Measurements from ENCODE around the gene PRDX2.

- TF ChIP-seq RARB (CRISPR knock-in tag; IDR thresholded peaks at IDR 0.05) (no peak), GLIS3 (CRISPR knock-in tag; IDR thresholded peaks at IDR 0.05) (no peak), PPARA (CRISPR knock-in tag; IDR thresholded peaks at IDR 0.05; ENCODE audit: borderline replicate concordance) (no peak), CSDC2 (CRISPR knock-in tag; IDR thresholded peaks at IDR 0.05) (no peak), ZFP30 (CRISPR knock-in tag; IDR thresholded peaks at IDR 0.05) (no peak), TCF4 (CRISPR knock-in tag; IDR thresholded peaks at IDR 0.05; ENCODE audit: borderline replicate concordance) (no peak), BACH2 (CRISPR knock-in tag; IDR thresholded peaks at IDR 0.05; ENCODE audit: borderline replicate concordance) (no peak), TOX (CRISPR knock-in tag; IDR thresholded peaks at IDR 0.05; ENCODE audit: borderline replicate concordance) (no peak), ZFP3 (CRISPR knock-in tag; IDR thresholded peaks at IDR 0.05) (no peak), POU6F1 (CRISPR knock-in tag; IDR thresholded peaks at IDR 0.05; ENCODE audit: borderline replicate concordance, low read depth) (no peak)
Measured at GRCh38 chr19:12783849-12784393, 17.7 kb downstream of the PRDX2 start.

Data from SK-N-SH treated with all-trans-retinoic acid at 6 μM for 48 hours (cell line).